Activated CD4-positive, alpha-beta memory T cell treated with anti-CD3 and anti-CD28 coated beads, Interleukin-2, amount 10 ng/mL, durations not matched to agents 7 days and 5 days (primary cell): ENCODE results near the gene CLMN. TPM values are rescaled to one million over a fixed set of nuclear protein-coding genes. Genes with fewer than 3 reads are reported as not detected.

Experiments
- CTCF ChIA-PET: fragments of 350-600 bp; sonication (Branson Sonifier 250); formaldehyde crosslinking; loops from one replicate; lab custom pipeline; 2021; ENCODE audit warnings: antibody characterized with exemption, inconsistent platforms; lab: Charles Lee
- POLR2A ChIA-PET: fragments of 350-600 bp; sonication (Branson Sonifier 250); formaldehyde crosslinking; loops from one replicate; lab custom pipeline; 2021; ENCODE audit warnings: antibody characterized with exemption; lab: Charles Lee
- DNase-seq: peaks from one replicate; pipeline ENCODE4 v3.0.0-alpha.2; 2020
- H3K27ac Mint-ChIP-seq: one replicate; pipeline ENCODE4 v1.8.0; 2021; ENCODE audit warnings: mild to moderate bottlenecking, mixed read lengths
- H3K27me3 Mint-ChIP-seq: one replicate; pipeline ENCODE4 v1.8.0; 2021; ENCODE audit warnings: mixed read lengths
- H3K36me3 Mint-ChIP-seq: one replicate; pipeline ENCODE4 v1.8.0; 2021; ENCODE audit warnings: low read depth, mixed read lengths
- H3K4me1 Mint-ChIP-seq: one replicate; pipeline ENCODE4 v1.8.0; 2021; ENCODE audit warnings: mixed read lengths
- H3K4me3 Mint-ChIP-seq: one replicate; pipeline ENCODE4 v1.8.0; 2021; ENCODE audit warnings: mild to moderate bottlenecking, mixed read lengths
- H3K9me3 Mint-ChIP-seq: one replicate; pipeline ENCODE4 v1.8.0; 2021; ENCODE audit warnings: mixed read lengths
- total RNA-seq, 2 experiments: library from RNA; stranded (reverse); gene quantifications; one replicate each; pipeline ENCODE4 v1.2.3, GENCODE V29; 2021

CLMN gene
- total RNA-seq, 2 experiments from 2014 or later, result 0.33 to 0.48 TPM

- peaks cover 3% of the 10 kb centered on the region for H3K9me3 Mint-ChIP-seq
- DNase-seq, result no peak
- peaks cover 13% of the 10 kb centered on the region for H3K27me3 Mint-ChIP-seq
- H3K27ac Mint-ChIP-seq, result no peak overlapping the region
- H3K36me3 Mint-ChIP-seq, result no peaks in the 10 kb centered on the region
- no peak overlapping the region for H3K4me3 Mint-ChIP-seq
- CTCF ChIA-PET, result no interaction called here
- H3K4me1 Mint-ChIP-seq, result no peaks in the 10 kb centered on the region
- POLR2A ChIA-PET, result no interaction called here
Observed at GRCh38 chr14:95354834-95355233, 35.1 kb upstream of the CLMN start.

DNA sequence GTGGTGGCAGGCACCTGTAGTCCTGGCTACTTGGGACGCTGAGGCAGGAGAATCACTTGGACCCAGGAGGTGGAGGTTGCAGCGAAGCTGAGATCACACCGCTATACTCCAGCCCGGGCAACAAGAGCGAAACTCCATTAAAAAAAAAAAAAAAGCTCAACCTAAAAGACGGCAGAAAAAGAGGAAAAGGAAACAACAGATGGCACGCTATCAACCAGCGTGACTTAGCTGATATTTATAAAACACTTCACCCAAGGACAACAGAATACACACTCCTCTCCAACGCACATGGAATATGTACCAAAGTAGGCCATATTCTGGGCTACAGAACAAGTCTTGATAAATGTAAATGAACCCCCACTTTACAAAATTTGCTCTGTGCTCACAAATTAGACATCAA lies 34.0 kb upstream of the CLMN start:
- H3K27ac Mint-ChIP-seq, result no peak overlapping the region
- peaks cover 3% of the 10 kb centered on the region for H3K9me3 Mint-ChIP-seq
- H3K27me3 Mint-ChIP-seq, result peaks cover 9% of the 10 kb centered on the region
- no peaks in the 10 kb centered on the region for H3K36me3 Mint-ChIP-seq
- ChIA-PET POLR2A (no interaction called here), CTCF (no interaction called here)
- H3K4me3 Mint-ChIP-seq, result no peak overlapping the region
- H3K4me1 Mint-ChIP-seq, result no peaks in the 10 kb centered on the region
- DNase-seq, result no peak

GRCh38 chr14:95353007-95353406 lies 33.3 kb upstream of the CLMN start:
- peaks cover 7% of the 10 kb centered on the region for H3K27me3 Mint-ChIP-seq
- CTCF ChIA-PET, result no interaction called here

DNA sequence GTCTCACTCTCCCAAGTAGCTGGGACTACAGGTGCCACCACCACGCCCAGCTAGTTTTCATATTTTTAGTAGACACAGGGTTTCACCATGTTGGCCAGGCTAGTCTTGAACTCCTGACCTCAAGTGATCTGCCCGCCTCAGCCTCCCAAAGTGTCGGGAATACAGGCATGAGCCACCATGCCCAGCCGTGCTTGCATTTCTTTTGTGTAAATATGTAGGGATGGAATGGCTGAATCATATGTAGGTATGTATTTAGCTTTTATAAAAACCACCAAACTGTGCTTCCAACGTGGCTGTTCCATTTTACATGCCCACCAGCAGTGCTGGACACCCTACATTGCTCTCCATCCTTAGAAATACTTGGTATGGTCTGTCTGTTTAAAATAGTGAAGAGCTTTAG lies 32.8 kb upstream of the CLMN start:
- no peaks in the 10 kb centered on the region for H3K36me3 Mint-ChIP-seq
- H3K27me3 Mint-ChIP-seq, result peaks cover 7% of the 10 kb centered on the region
- ChIA-PET CTCF (no interaction called here), POLR2A (no interaction called here)
- H3K4me1 Mint-ChIP-seq, result no peaks in the 10 kb centered on the region
- H3K4me3 Mint-ChIP-seq, result no peak overlapping the region
- H3K9me3 Mint-ChIP-seq, result peaks cover 3% of the 10 kb centered on the region
- H3K27ac Mint-ChIP-seq, result no peak overlapping the region
- DNase-seq, result no peak

More at GRCh38 chr14:95353007-95353406, 33.3 kb upstream of the CLMN start:
- no peak for DNase-seq
- no peaks in the 10 kb centered on the region for H3K4me1 Mint-ChIP-seq
- H3K9me3 Mint-ChIP-seq, result peaks cover 3% of the 10 kb centered on the region
- H3K27ac Mint-ChIP-seq, result no peak overlapping the region
- no peaks in the 10 kb centered on the region for H3K36me3 Mint-ChIP-seq
- POLR2A ChIA-PET, result no interaction called here
- H3K4me3 Mint-ChIP-seq, result no peak overlapping the region

DNA sequence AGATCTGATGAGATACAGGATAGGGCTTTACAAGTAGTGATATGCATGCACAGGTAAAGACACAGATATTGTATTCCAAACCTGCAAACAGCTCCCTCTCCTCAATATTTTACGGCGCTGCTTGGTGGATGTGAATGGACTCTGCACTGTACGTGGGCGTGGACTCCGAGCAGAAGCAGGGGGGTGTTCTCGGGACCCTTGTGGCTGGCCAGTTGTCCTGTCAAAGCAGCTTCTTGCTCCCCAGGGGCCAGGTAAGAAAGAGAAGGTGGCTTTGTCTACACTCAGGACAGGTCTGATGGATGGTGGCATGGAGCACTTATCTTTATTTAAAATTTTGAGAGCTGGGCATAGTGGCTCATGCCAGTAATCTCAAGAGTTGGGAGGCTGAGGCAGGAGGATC lies 29.5 kb upstream of the CLMN start:
- DNase-seq, result no peak
- Mint-ChIP-seq H3K27ac (no peak overlapping the region), H3K9me3 (peaks cover 3% of the 10 kb centered on the region), H3K4me1 (no peaks in the 10 kb centered on the region), H3K27me3 (peaks cover 15% of the 10 kb centered on the region), H3K4me3 (no peak overlapping the region), H3K36me3 (no peaks in the 10 kb centered on the region)
- POLR2A ChIA-PET, result no interaction called here
- CTCF ChIA-PET, result no interaction called here

GRCh38 chr14:95348395-95349080 lies 28.8 kb upstream of the CLMN start:
- H3K4me3 Mint-ChIP-seq, result no peak overlapping the region
- CTCF ChIA-PET, result no interaction called here
- H3K9me3 Mint-ChIP-seq, result no peaks in the 10 kb centered on the region
- H3K27ac Mint-ChIP-seq, result no peak overlapping the region
- no peaks in the 10 kb centered on the region for H3K4me1 Mint-ChIP-seq
- H3K36me3 Mint-ChIP-seq, result no peaks in the 10 kb centered on the region
- H3K27me3 Mint-ChIP-seq, result peaks cover 17% of the 10 kb centered on the region
- POLR2A ChIA-PET, result no interaction called here
- no peak for DNase-seq

- ChIA-PET CTCF (no interaction called here), POLR2A (no interaction called here)
- peaks cover 18% of the 10 kb centered on the region for H3K27me3 Mint-ChIP-seq
- no peak for DNase-seq
- no peaks in the 10 kb centered on the region for H3K36me3 Mint-ChIP-seq
- H3K9me3 Mint-ChIP-seq, result no peaks in the 10 kb centered on the region
- no peak overlapping the region for H3K27ac Mint-ChIP-seq
- no peak overlapping the region for H3K4me3 Mint-ChIP-seq
- no peaks in the 10 kb centered on the region for H3K4me1 Mint-ChIP-seq
Observed at GRCh38 chr14:95346820-95347219, 27.1 kb upstream of the CLMN start.

DNA sequence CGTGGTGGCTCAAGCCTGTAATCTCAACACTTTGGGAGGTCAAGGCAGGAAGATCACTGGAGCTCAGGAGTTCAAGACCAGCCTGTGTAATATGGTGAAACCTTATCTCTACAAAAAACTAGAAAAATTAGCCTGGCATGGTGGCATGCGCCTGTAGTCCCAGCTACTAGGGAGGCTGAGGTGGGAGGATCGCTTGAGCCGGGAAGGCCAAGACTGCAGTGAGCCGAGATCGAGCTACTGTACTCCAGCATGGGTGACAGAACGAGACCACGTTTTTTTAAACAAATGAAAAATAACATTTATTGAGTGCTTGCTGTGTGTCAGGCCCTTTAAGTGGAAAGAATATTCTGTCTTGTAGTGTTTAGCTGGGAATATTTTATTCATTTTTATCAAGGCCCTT lies 26.6 kb upstream of the CLMN start:
- Mint-ChIP-seq H3K9me3 (no peaks in the 10 kb centered on the region), H3K27ac (no peak overlapping the region), H3K4me3 (no peak overlapping the region), H3K4me1 (no peaks in the 10 kb centered on the region), H3K27me3 (peaks cover 21% of the 10 kb centered on the region), H3K36me3 (no peaks in the 10 kb centered on the region)
- ChIA-PET POLR2A (no interaction called here), CTCF (no interaction called here)
- no peak for DNase-seq

DNA sequence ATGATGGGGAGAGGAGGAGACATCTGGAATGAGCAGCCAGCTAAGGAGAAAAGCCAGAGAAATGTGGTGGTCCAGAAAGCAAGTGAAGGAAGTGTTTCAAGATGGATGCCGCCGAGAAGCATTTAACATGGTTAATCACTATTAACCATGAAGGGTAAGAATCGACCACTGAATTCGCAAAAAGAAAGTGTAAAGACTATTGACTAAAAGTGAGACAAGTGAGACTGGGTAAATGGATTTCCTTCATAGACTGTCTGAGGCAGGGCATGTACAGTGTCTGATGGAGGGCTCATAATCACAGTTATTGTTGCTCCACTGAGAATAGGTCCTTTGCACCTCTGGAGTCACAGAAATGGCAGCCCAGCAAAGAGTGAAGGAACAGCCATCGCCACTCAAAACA lies 25.3 kb upstream of the CLMN start:
- Mint-ChIP-seq H3K4me3 (no peak overlapping the region), H3K4me1 (no peaks in the 10 kb centered on the region), H3K9me3 (no peaks in the 10 kb centered on the region), H3K27ac (no peak overlapping the region), H3K27me3 (peaks cover 26% of the 10 kb centered on the region), H3K36me3 (no peaks in the 10 kb centered on the region)
- ChIA-PET CTCF (no interaction called here), POLR2A (no interaction called here)
- no peak for DNase-seq

- no peaks in the 10 kb centered on the region for H3K36me3 Mint-ChIP-seq
- ChIA-PET POLR2A (no interaction called here), CTCF (no interaction called here)
- H3K4me3 Mint-ChIP-seq, result no peak overlapping the region
- H3K27me3 Mint-ChIP-seq, result peaks cover 27% of the 10 kb centered on the region
- no peak for DNase-seq
- no peak overlapping the region for H3K27ac Mint-ChIP-seq
- H3K9me3 Mint-ChIP-seq, result no peaks in the 10 kb centered on the region
- H3K4me1 Mint-ChIP-seq, result no peaks in the 10 kb centered on the region
Observed at GRCh38 chr14:95344536-95344935, 24.8 kb upstream of the CLMN start.

- ChIA-PET POLR2A (no interaction called here), CTCF (no interaction called here)
- Mint-ChIP-seq H3K4me1 (no peaks in the 10 kb centered on the region), H3K9me3 (no peaks in the 10 kb centered on the region), H3K36me3 (no peaks in the 10 kb centered on the region), H3K4me3 (no peak overlapping the region), H3K27ac (no peak overlapping the region), H3K27me3 (peaks cover 29% of the 10 kb centered on the region)
- no peak for DNase-seq
Observed at GRCh38 chr14:95341564-95341963, 21.9 kb upstream of the CLMN start.

DNA sequence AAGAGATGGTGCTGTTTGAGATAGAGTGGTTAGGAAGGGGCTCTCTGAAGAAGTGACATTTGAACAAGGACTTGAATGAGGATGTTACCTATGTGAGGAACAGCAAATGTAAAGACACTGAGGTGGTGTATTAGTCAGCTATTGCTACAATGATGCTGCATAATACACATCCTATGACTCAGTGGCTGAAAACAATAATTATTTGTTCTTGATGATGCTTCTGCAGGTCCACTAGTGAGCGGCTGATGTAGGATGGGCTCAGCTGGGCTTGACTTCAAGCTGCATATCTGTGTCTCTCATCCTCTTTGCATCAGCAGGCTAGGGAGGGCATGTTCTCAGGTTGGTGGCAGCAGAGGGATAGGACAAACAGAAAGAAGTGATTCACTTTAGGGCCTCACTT lies 21.4 kb upstream of the CLMN start:
- H3K9me3 Mint-ChIP-seq, result no peaks in the 10 kb centered on the region
- no peak overlapping the region for H3K4me3 Mint-ChIP-seq
- ChIA-PET POLR2A (no interaction called here), CTCF (no interaction called here)
- H3K27ac Mint-ChIP-seq, result no peak overlapping the region
- peaks cover 29% of the 10 kb centered on the region for H3K27me3 Mint-ChIP-seq
- no peaks in the 10 kb centered on the region for H3K36me3 Mint-ChIP-seq
- no peaks in the 10 kb centered on the region for H3K4me1 Mint-ChIP-seq
- DNase-seq, result no peak

DNA sequence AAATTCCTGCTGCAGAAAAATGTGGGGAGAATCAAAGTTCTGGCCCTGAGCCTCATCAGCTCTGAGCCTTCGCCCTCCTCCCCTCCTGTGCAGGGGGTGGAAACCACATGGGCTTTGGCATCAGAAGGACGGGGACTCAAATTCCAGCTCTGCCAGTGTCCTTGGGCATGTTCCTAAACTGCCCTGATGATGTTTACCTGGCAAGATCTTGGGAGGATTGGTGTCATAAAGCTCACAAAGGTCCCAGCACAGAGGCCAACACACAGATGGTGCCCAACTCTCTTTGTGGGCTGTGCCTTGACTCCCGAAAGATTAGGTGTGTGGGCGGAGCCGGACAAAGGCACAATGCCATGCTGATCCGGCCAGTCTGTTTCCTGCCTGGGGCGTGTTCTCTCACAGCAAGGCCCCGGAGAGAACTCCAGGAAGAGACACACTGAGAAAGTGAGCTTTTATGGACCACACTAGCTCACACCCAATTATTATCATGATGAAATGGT lies 20.5 kb upstream of the CLMN start:
- CTCF ChIA-PET, result no interaction called here
- POLR2A ChIA-PET, result no interaction called here
- Mint-ChIP-seq H3K27me3 (peaks cover 29% of the 10 kb centered on the region), H3K27ac (no peak overlapping the region), H3K9me3 (no peaks in the 10 kb centered on the region), H3K4me3 (no peak overlapping the region), H3K36me3 (no peaks in the 10 kb centered on the region), H3K4me1 (no peaks in the 10 kb centered on the region)
- DNase-seq, result no peak

DNA sequence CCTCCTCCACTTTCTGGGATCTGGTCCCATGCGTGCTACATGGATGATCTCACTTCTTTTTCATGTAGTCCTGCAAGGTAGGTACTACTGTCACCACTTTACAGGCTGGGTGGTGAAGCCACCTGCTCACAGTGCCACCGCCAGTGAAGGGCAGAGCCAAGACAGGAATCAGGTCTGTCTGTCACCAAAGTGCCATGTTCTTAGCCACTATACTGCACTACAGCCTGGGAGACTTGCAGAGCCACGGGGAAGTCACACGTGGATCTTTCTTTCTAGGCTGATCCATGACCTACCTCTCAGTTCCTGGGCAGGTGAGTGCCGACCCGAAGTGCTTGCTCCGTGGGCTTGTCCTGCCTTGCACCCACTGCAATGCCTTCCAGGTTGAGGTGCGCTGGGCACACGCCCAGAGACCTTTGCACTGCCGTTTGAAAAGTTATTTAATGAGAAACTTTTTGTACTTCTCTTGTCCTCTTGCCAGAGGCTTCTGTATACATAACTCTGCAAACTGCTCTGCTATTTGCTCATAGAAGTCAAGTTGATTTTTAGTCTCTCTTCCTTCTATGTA lies 19.7 kb upstream of the CLMN start:
- no peak overlapping the region for H3K27ac Mint-ChIP-seq
- CTCF ChIA-PET, result no interaction called here
- H3K9me3 Mint-ChIP-seq, result no peaks in the 10 kb centered on the region
- peaks cover 22% of the 10 kb centered on the region for H3K27me3 Mint-ChIP-seq
- no peak for DNase-seq
- H3K4me1 Mint-ChIP-seq, result no peaks in the 10 kb centered on the region
- POLR2A ChIA-PET, result no interaction called here
- H3K36me3 Mint-ChIP-seq, result no peaks in the 10 kb centered on the region
- no peak overlapping the region for H3K4me3 Mint-ChIP-seq
